Heart left ventricle (tissue), 16 donors: ENCODE data around the gene LYSMD1. TPM values are rescaled to one million over a fixed set of nuclear protein-coding genes. Genes with fewer than 3 reads are reported as not detected.

ENCODE experiments used
- ATAC-seq, 4 donors: fragments of 200-7000 bp; cut with Tn5 transposase; one replicate each; pipeline ENCODE4 v1.9.1; 2020 to 2022; ENCODE audit warnings: moderate library complexity in 4 of 4, mild to moderate bottlenecking in 3 of 4, moderate number of reproducible peaks in 1 of 4
- DNase-seq, 5 donors: peaks; one replicate each; pipeline ENCODE4 v3.0.0-alpha.2; 2020
- H3K27ac ChIP-seq, 12 donors: fragments of 200-600 bp; sonication (generic) in 4 of 12; one replicate each; pipeline versions ENCODE4 v1.5.0 to v1.8.0; 2016 to 2022; ENCODE audit warnings: mild to moderate bottlenecking in 2 of 12
- H3K27me3 ChIP-seq, 9 donors: fragments of 200-600 bp; sonication (generic) in 2 of 9; one replicate each; pipeline versions ENCODE4 v1.5.1 to v1.8.0; 2016 to 2022; ENCODE audit warnings: mild to moderate bottlenecking in 3 of 9
- H3K36me3 ChIP-seq, 9 donors: fragments of 200-600 bp; sonication (generic) in 2 of 9; one replicate each; pipeline versions ENCODE4 v1.5.0 to v1.8.0; 2018 to 2022; ENCODE audit warnings: mild to moderate bottlenecking in 2 of 9
- H3K4me1 ChIP-seq, 12 donors: fragments of 200-600 bp; sonication (generic) in 4 of 12; one replicate each; pipeline versions ENCODE4 v1.5.0 to v1.8.0; 2016 to 2022; ENCODE audit warnings: mild to moderate bottlenecking in 3 of 12
- H3K4me3 ChIP-seq, 12 donors: fragments of 200-600 bp; sonication (generic) in 4 of 12; one replicate each; pipeline versions ENCODE4 v1.5.0 to v1.8.0; 2017 to 2022; ENCODE audit warnings: mild to moderate bottlenecking in 9 of 12, moderate library complexity in 4 of 12
- H3K9me3 ChIP-seq, 12 donors: fragments of 200-600 bp; sonication (generic) in 4 of 12; one replicate each; pipeline versions ENCODE4 v1.5.0 to v1.8.0; 2016 to 2022; ENCODE audit warnings: mild to moderate bottlenecking in 1 of 12
- CTCF ChIP-seq, 12 donors: fragments of 200-600 bp; sonication (generic) in 4 of 12; IDR thresholded peaks; one replicate each; pipeline versions ENCODE4 v1.5.0 to v1.8.0; 2018 to 2022; ENCODE audit warnings: antibody characterized with exemption in 12 of 12, mild to moderate bottlenecking in 5 of 12
- POLR2A ChIP-seq, 2 donors: fragments of 450-650 bp; IDR thresholded peaks; one replicate each; pipeline ENCODE4 v1.6.1; 2017; ENCODE audit warnings: antibody characterized with exemption in 2 of 2, mild to moderate bottlenecking in 2 of 2, moderate library complexity in 2 of 2
- WGBS, 4 donors: extraction: QIAGEN DNeasy Blood & Tissue Kit in 2 of 4; methylation state at CpG; one replicate each; pipeline versions ENCODE4 v1.1.5 to v1.1.7; 2013 to 2018; 5-methylcytosine and 5-hydroxymethylcytosine counted together
- intact Hi-C, 10 donors: fragments of 100-400 bp; cut with DNase I; formaldehyde crosslinking; loops; one replicate each; pipeline versions ENCODE4 v1.11.1 to v1.14.2; 2022
- polyA plus RNA-seq, 2 donors: library from polyadenylated mRNA; stranded (reverse); fragments of 200-250 nt; gene quantifications; one replicate each; pipeline ENCODE4 v1.2.3, GENCODE V29; 2013
- total RNA-seq, 9 donors: library from RNA; depleted of rRNA in 2 of 9; stranded (reverse); fragments of >200 nt in 2 of 9; fragmentation: NEBNext Ultra II Directional in 3 of 9; extraction: Animal tissue kit (Norgen Biotek cat#: 25700) in 3 of 9; gene quantifications; one replicate each; pipeline versions ENCODE4 v1.1.0 to v1.2.4, GENCODE V29; 2016 to 2023
- donor health status: ischemic (EF 13 %, LVEDD 7.1; RV severe dilation, severe dysfunction).
- donor health status: healthy with polysubstance abuse.
- donor health status: DM: no; HTN: yes; CAD: no.
- donor health status: DM: no; HTN: no; CAD: no.
- donor health status: ischemic (EF 25% LVEDD 6.9; RV normal size, moderate dysfunction).
- donor health status: ischemic (EF 25% LVEDD 5.7; RV mildly dilated, moderate dysfunction).
- donor health status: healthy.
- donor health status: DM: yes; HTN: yes; CAD: no.
- donor health status: ischemic (EF 35%, LVEDD 5.7; RV mildly dilated, moderate dysfunction).
- donor health status: nonischemic (EF 11% LVEDD 7.7; RV severe dilation, severe dysfunction).
- donor health status: DM: yes; HTN: yes; CAD: no.
- donor health status: PGD.
- donor health status: ischemic (EF 29% LVEDD 5.4; RV normal size, mild dysfunction).
- donor health status: nonischemic (EF 23%, LVEDD 6.1; RV moderate dilation, normal function).

The LYSMD1 gene
- total and polyA plus RNA-seq, 11 donors: 6.8 to 26.8 (median 13.0) TPM

- H3K27ac ChIP-seq: no peak overlapping the region
- intact Hi-C loops: loop anchor here in 1 of 10 donors (10.0 kb wide), 1 partner anchor 51 kb away; no protein-coding TSS in a partner anchor
- no peaks in the 10 kb centered on the region for H3K27me3 ChIP-seq
- no peak for ATAC-seq
- 94 to 95% (median 94%) methylated on average over 10 of the region's 10 CpGs for WGBS, 4 donors
- no peak for DNase-seq
- TF ChIP-seq CTCF (IDR thresholded peaks at IDR 0.05) (no peak), POLR2A (IDR thresholded peaks at IDR 0.05) (no peak)
- peaks cover 3 to 75% (median 68%) of the 10 kb centered on the region in 9 donors for H3K36me3 ChIP-seq
- H3K4me1 ChIP-seq: peaks cover 0 to 22% (median 12%) of the 10 kb centered on the region in 12 donors
- no peak overlapping the region for H3K4me3 ChIP-seq
- H3K9me3 ChIP-seq: no peaks in the 10 kb centered on the region
Observed at GRCh38 chr1:151184211-151184610, 18.5 kb upstream of the LYSMD1 start.

- Histone ChIP-seq H3K27ac (no peak overlapping the region), H3K4me3 (no peak overlapping the region), H3K27me3 (no peaks in the 10 kb centered on the region), H3K4me1 (peaks cover 0 to 11% (median 0%) of the 10 kb centered on the region in 12 donors), H3K36me3 (peaks cover 0 to 96% (median 75%) of the 10 kb centered on the region in 9 donors), H3K9me3 (no peaks in the 10 kb centered on the region)
- DNase-seq (no peak), ATAC-seq (no peak)
- WGBS, 4 donors: 92 to 96% (median 94%) methylated on average over 17 of the region's 17 CpGs
- TF ChIP-seq CTCF (IDR thresholded peaks at IDR 0.05) (no peak), POLR2A (IDR thresholded peaks at IDR 0.05) (no peak)
- intact Hi-C loops: no loop called here
Observed at GRCh38 chr1:151176514-151177045, 10.9 kb upstream of the LYSMD1 start.

GRCh38 chr1:151175863-151176262 is 10.2 kb upstream of the LYSMD1 start, which contains the start of gene TMOD4:
Gene TMOD4, minus strand, starts transcription at chr1:151175981. Its CDS starts 1,106 bp downstream, at chr1:151174875.
- WGBS, 4 donors: 54 to 65% (median 61%) methylated on average over 4 of the region's 4 CpGs
- DNase-seq (no peak), ATAC-seq (peak in 3 of 4 donors; percentile 56 to 66 (median 61))
- Histone ChIP-seq H3K27me3 (no peaks in the 10 kb centered on the region), H3K4me1 (peaks cover 0 to 11% (median 0%) of the 10 kb centered on the region in 12 donors), H3K27ac (no peak within 1 kb of the TSS), H3K36me3 (peaks cover 0 to 96% (median 71%) of the 10 kb centered on the region in 9 donors), H3K4me3 (no peak within 1 kb of the TSS), H3K9me3 (no peaks in the 10 kb centered on the region)
- intact Hi-C loops: no loop called here
- TF ChIP-seq CTCF (IDR thresholded peaks at IDR 0.05) (peak in 11 of 12 donors; percentile 7 to 50 (median 31)), POLR2A (IDR thresholded peaks at IDR 0.05) (no peak)

GRCh38 chr1:151175041-151175741 is 9.5 kb upstream of the LYSMD1 start:
- H3K4me1 ChIP-seq: peaks cover 0 to 11% (median 0%) of the 10 kb centered on the region in 12 donors
- no peak overlapping the region for H3K4me3 ChIP-seq
- WGBS, 4 donors: 54 to 63% (median 59%) methylated on average over 6 of the region's 6 CpGs
- H3K27me3 ChIP-seq: no peaks in the 10 kb centered on the region
- H3K27ac ChIP-seq: no peak overlapping the region
- peak in 1 of 5 donors; percentile 43 for DNase-seq
- H3K9me3 ChIP-seq: no peaks in the 10 kb centered on the region
- no peak for TF ChIP-seq CTCF (IDR thresholded peaks at IDR 0.05)
- no peak for TF ChIP-seq POLR2A (IDR thresholded peaks at IDR 0.05)
- intact Hi-C loops: no loop called here
- ATAC-seq: peak in 3 of 4 donors; percentile 28 to 53 (median 39)
- peaks cover 0 to 96% (median 71%) of the 10 kb centered on the region in 9 donors for H3K36me3 ChIP-seq
